Right lung (tissue), 10 donors: Measurements from ENCODE around the gene UBE3C. TPM values are rescaled to one million over a fixed set of nuclear protein-coding genes. Genes with fewer than 3 reads are reported as not detected.
"Not testable (repeated sequence)": the region's sequence is repeated elsewhere in the genome, so short reads cannot be mapped to it uniquely, and the experiment has no call there.

Experiments used
- DNase-seq, 2 donors: peaks; one replicate each; pipeline ENCODE4 v3.0.0-alpha.2; 2013
- long read RNA-seq, 8 donors: transcript quantifications; one replicate each; lab custom pipeline, GENCODE V29; 2026
- polyA plus RNA-seq, 5 donors: library from polyadenylated mRNA; unstranded; fragments of 120-200 nt; gene quantifications; one replicate each; pipeline versions ENCODE4 v1.2.1 to v1.2.3, GENCODE V29; 2013; ENCODE audit warnings: inconsistent platforms in 1 of 5, low replicate concordance in 1 of 5; ENCODE audit not compliant: insufficient read length in 5 of 5, insufficient read depth in 1 of 5

The UBE3C gene
- polyA plus RNA-seq, result 10 to 100 TPM; 36.6 to 46.0 (median 42.1) TPM
- long read RNA-seq, donor 1, full-length matches to known transcripts, result 2 of 2 reads
- long read RNA-seq, donor 1, partial matches to known transcripts, result 0 of 2 reads
- long read RNA-seq, donor 1, other reads (novel, unspliced or antisense), result 0 of 2 reads
- long read RNA-seq, donor 2, full-length matches to known transcripts, result 4 of 4 reads
- long read RNA-seq, donor 2, partial matches to known transcripts, result 0 of 4 reads
- long read RNA-seq, donor 2, other reads (novel, unspliced or antisense), result 0 of 4 reads
- long read RNA-seq, donor 3, full-length matches to known transcripts, result 1 of 1 reads
- long read RNA-seq, donor 3, partial matches to known transcripts, result 0 of 1 reads
- long read RNA-seq, donor 3, other reads (novel, unspliced or antisense), result 0 of 1 reads
- long read RNA-seq, donor 4, full-length matches to known transcripts, result 2 of 2 reads
- long read RNA-seq, donor 4, partial matches to known transcripts, result 0 of 2 reads
- long read RNA-seq, donor 4, other reads (novel, unspliced or antisense), result 0 of 2 reads
- long read RNA-seq, donor 5, full-length matches to known transcripts, result 2 of 2 reads
- long read RNA-seq, donor 5, partial matches to known transcripts, result 0 of 2 reads
- long read RNA-seq, donor 5, other reads (novel, unspliced or antisense), result 0 of 2 reads
- long read RNA-seq, donor 6, full-length matches to known transcripts, result 7 of 7 reads
- long read RNA-seq, donor 6, partial matches to known transcripts, result 0 of 7 reads
- long read RNA-seq, donor 6, other reads (novel, unspliced or antisense), result 0 of 7 reads
- long read RNA-seq, donor 7, partial matches to known transcripts, result 44 of 44 reads
- long read RNA-seq, donor 7, other reads (novel, unspliced or antisense), result 0 of 44 reads
- long read RNA-seq, donor 8, full-length matches to known transcripts, result 2 of 2 reads
- long read RNA-seq, donor 8, partial matches to known transcripts, result 0 of 2 reads
- long read RNA-seq, donor 8, other reads (novel, unspliced or antisense), result 0 of 2 reads

- DNase-seq, result peak; percentile 92 to 93
Observed at GRCh38 chr7:157138424-157139110, at the start of gene UBE3C. TSS of gene UBE3C (plus strand) at chr7:157138926. CDS start at chr7:157139273, 347 bp downstream.

- DNase-seq, result no peak
Observed at GRCh38 chr7:157089100-157089610, 49.6 kb upstream of the UBE3C start.

- DNase-seq, result no peak
Observed at GRCh38 chr7:157090485-157091165, 48.1 kb upstream of the UBE3C start.

DNA sequence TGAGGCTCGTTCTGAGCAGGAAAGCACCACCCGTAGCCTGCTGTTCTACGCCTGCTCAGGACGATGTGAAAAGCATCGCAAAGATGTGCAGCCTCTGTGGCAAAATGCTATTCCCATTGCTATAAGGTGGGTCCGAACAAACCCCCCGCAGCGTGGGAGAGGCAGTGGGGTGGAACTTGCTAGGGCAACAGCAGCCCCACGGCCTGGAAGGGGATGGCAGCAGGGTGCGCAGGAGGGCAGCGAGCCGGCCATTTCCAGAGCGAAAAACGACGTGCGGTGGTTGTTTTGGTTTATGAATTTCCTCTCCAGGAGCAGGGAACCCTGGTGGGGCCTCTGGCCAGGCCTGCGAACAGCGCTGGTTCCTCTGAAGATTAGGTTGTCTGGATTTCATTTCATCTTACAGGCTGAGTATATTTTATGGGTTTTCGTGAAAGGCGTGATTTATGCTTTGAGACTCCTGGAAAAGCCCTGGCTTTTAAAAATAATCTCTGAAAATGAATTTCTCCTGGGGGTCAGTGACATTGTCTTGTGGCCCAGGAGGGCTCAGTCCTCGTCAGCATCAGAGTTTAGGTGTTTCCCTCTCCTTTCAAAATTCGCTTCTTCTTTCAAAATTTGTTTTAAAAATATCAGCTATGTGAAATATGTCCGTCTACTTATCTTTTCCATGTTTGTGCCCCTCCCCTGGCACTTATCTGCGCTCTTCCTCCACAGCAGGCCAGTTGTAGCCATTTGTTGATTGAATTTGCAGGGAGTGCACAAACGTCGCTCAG is 42.3 kb upstream of the UBE3C start:
- DNase-seq, result no peak

GRCh38 chr7:157097056-157097329 is 41.7 kb upstream of the UBE3C start:
- DNase-seq, result no peak

GRCh38 chr7:157097569-157097968 is 41.2 kb upstream of the UBE3C start:
- DNase-seq, result no peak

GRCh38 chr7:157100005-157100404 is 38.7 kb upstream of the UBE3C start:
- DNase-seq, result not testable (repeated sequence)

DNA sequence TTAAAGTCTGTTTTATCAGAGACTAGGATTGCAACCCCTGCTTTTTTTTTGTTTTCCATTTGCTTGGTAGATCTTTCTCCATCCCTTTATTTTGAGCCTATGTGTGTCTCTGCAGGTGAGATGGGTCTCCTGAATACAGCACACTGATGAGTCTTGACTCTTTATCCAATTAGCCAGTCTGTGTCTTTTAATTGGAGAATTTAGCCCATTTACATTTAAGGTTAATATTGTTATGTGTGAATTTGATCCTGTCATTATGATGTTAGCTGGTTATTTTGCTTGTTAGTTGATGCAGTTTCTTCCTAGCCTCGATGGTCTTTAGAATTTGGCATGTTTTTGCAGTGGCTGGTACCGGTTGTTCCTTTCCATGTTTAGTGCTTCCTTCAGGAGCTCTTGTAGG is 35.1 kb upstream of the UBE3C start:
- not testable (repeated sequence) for DNase-seq

- DNase-seq, result no peak
Observed at GRCh38 chr7:157111311-157111710, 27.4 kb upstream of the UBE3C start.

DNA sequence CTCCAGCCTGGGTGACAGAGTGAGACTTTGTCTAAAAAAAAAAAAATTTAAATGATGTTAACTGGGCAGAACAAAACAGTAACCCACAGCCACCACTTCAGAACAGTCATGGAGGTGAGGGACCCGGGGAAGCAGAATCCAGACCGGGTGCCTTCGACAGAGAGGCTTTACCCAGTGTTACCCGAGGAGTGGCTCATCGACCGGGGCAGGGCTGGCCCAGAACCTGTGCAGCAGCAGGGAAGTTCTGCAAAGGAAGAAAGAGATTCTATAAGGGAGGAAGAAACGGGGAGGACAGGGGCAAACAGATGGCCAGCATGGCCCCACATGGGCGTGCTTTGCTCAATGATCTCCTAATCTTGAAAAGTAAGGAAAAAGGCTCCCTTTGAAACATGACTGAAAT is 26.0 kb upstream of the UBE3C start:
- no peak for DNase-seq

DNA sequence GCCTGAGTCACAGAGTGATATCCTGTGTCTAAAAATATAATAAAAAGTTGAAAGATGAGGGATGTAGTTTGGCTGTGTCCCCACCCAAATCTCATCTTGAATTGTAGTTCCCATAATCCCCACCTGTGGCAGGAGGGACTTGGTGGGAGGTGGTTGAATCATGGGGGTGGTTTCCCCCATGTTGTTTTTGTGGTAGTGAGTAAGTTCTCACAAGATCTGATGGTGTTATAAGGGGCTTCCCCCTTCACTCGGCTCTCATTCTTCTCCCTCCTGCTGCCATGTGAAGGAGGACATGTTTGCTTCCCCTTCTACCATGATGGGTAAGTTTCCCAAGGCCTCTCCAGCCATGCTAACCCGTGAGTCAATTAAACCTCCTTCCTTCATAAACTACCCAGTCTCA is 25.1 kb upstream of the UBE3C start:
- DNase-seq, result no peak

GRCh38 chr7:157116762-157117161 is 22.0 kb upstream of the UBE3C start:
- no peak for DNase-seq

- DNase-seq, result no peak
Observed at GRCh38 chr7:157117796-157118195, 20.9 kb upstream of the UBE3C start.

DNA sequence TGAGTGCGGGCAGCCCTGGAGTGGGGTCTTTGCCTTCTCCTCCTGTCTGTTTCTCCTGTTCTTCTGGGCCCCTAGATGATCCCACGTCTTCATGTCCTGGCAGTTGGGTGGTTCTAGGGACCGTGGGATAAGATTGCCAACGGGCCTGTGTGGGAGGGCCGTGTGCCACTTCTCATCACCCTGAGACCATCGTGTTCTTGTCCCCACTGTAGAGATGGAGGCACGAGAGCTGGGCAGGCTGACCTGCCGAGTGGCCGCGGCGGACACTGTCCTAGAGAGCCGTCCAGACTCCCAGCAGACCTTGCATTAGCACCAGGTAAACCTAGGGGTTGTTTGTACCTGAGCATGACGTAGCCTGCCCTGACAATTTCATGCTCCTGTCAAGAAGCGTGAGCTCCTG is 18.5 kb upstream of the UBE3C start:
- DNase-seq, result no peak

- DNase-seq, result no peak
Observed at GRCh38 chr7:157121184-157121715, 17.5 kb upstream of the UBE3C start.

DNA sequence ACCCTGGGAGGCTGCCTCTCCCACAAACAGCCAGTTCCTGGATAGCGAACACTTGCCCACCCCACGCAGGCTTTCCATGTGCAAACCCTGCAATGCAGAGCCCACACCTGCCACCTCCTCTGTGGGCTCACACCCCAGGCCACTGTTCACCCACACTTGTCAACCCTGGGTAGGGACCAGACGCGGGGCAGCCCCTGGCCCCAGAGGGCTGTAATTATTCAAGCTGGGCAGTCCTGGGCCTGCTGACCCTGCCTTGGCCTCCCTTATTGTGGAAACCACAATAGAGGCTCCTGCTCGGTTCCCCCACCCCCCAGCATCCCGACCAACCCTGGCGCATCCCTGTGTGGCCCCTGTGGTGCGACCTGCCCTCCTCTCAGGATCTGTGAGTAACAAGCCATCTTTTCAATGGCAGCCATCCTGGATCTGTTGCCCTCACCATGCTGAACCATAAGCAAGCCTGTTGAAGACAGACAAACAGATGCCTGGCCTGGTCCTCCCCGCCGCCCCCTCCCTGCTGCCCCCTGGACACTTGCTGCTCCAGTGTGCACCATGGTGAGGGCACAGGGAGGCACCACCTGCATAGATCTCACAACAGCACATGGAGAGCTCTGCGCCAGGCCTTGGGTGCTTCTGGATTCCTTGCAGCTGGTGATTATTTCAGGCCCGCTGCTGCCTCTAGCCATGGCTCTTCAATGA is 15.8 kb upstream of the UBE3C start:
- DNase-seq, result no peak

GRCh38 chr7:157124690-157125089 is 14.0 kb upstream of the UBE3C start:
- no peak for DNase-seq

DNA sequence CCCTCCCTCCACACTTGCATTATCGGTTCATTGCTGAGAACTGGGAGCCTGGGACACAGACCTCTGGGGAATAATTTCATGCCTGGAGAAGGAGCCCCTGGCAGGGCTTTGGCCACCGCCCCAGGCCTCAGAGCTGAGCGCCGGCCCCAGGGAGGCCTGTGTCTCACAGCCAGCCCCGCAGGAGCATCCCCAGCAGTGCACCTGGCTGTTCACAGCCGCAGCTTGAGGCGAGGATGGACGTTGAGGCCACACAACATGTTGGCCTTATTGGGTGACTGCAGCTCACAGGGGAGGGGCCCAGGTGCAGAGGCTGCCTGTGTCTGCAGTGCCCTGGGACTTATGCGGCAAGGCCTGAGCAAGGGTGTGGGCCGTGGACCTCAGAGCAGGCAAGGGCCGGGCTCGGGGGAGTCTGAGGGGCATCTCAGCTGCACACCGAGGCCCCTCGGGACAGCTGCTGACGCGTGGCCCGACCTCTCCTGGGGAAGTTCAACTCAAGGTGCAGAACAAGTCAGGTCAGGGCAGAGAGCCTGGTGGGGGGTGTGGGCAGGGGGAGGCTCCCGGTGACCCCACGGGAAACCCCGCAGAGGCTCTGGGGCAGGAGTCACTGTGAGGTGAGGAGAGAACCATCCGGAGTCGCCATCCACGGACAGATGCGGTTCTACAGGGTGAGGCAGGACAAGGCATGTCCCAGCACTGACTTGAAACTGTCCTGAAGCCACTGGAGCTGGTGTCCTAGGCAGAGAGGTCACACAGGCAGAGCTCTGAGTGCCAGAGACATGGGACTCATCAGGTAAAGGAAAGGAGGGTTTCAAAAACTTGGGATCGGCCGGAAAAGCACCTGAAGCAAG is 13.1 kb upstream of the UBE3C start:
- DNase-seq, result no peak

DNA sequence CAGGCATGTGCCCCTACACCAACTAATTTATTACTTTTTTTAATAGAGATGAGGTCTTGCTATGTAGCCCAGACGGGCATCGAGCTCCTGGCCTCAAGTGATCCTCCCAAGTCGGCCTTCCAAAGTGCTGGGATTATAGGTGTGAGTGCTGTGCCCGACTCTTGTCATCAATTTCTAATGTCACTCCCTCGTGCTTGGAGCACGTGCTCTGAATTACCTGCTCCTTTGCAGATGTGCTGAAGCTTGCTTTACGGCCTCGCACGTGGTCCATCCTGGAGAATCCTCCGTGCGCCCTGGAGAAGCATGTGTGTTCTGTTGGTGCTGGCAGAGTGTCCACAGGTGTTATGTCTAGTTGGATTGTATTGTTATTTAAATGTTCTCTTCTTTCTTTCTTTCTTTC is 11.8 kb upstream of the UBE3C start:
- no peak for DNase-seq
